GM23338 (cell line): Measurements from ENCODE around the gene RPL37. TPM values are rescaled to one million over a fixed set of nuclear protein-coding genes. Genes with fewer than 3 reads are reported as not detected.
"Not testable (repeated sequence)": the region's sequence is repeated elsewhere in the genome, so short reads cannot be mapped to it uniquely, and the experiment has no call there.

Source experiments
- ATAC-seq: fragments of 200-7000 bp; cut with Tn5 transposase; 3 replicates; pipeline ENCODE4 v1.9.1; 2020
- DNase-seq: peaks from one replicate; pipeline ENCODE4 v3.0.0-alpha.2; 2015; ENCODE audit warnings: low spot score
- H2AFZ ChIP-seq: fragments of 200-600 bp; sonication (generic); 2 replicates; pipeline ENCODE4 v1.8.0; 2016; ENCODE audit warnings: antibody characterized with exemption, mild to moderate bottlenecking, moderate library complexity
- H3F3A ChIP-seq: fragments of 200-600 bp; sonication (generic); replicated peaks from 2 replicates; pipeline ENCODE4 v1.8.0; 2017; ENCODE audit warnings: antibody characterized with exemption, mixed run types, low read depth
- H3K27ac ChIP-seq: fragments of 200-600 bp; sonication (generic); 2 replicates; pipeline ENCODE4 v1.6.1; 2016; ENCODE audit warnings: low read depth
- H3K27me3 ChIP-seq: fragments of 200-600 bp; sonication (generic); 2 replicates; pipeline ENCODE4 v1.8.0; 2016; ENCODE audit warnings: mild to moderate bottlenecking, mixed run types, moderate library complexity; ENCODE audit not compliant: insufficient read depth
- H3K36me3 ChIP-seq: fragments of 200-600 bp; sonication (generic); 2 replicates; pipeline ENCODE4 v1.8.0; 2016; ENCODE audit warnings: mild to moderate bottlenecking; ENCODE audit not compliant: insufficient read depth
- H3K4me1 ChIP-seq: fragments of 200-600 bp; sonication (generic); 2 replicates; pipeline ENCODE4 v1.8.0; 2016; ENCODE audit warnings: mild to moderate bottlenecking, moderate library complexity; ENCODE audit not compliant: insufficient read depth
- H3K4me2 ChIP-seq: fragments of 200-600 bp; sonication (generic); 2 replicates; pipeline ENCODE4 v1.7.1; 2017; ENCODE audit warnings: mixed run types
- H3K4me3 ChIP-seq: fragments of 200-600 bp; sonication (generic); 2 replicates; pipeline ENCODE4 v1.6.1; 2016; ENCODE audit warnings: mixed run types
- H3K79me2 ChIP-seq: fragments of 200-600 bp; sonication (generic); replicated peaks from 2 replicates; pipeline ENCODE4 v1.8.0; 2017; ENCODE audit warnings: mild to moderate bottlenecking; ENCODE audit not compliant: insufficient read depth
- H3K9me2 ChIP-seq: fragments of 200-600 bp; sonication (generic); 2 replicates; pipeline ENCODE4 v1.8.0; 2017; ENCODE audit not compliant: insufficient read depth
- H4K20me1 ChIP-seq: fragments of 200-600 bp; sonication (generic); replicated peaks from 2 replicates; pipeline ENCODE4 v1.8.0; 2017; ENCODE audit warnings: mild to moderate bottlenecking; ENCODE audit not compliant: insufficient read depth
- H3K27ac Mint-ChIP-seq: 2 replicates; pipeline ENCODE4 v1.8.0; 2020; ENCODE audit warnings: inconsistent platforms, mild to moderate bottlenecking, moderate library complexity, mixed read lengths
- H3K27me3 Mint-ChIP-seq: 3 replicates; pipeline ENCODE4 v1.8.0; 2022; ENCODE audit warnings: low read depth, mild to moderate bottlenecking, moderate library complexity, mixed read lengths, inconsistent platforms; ENCODE audit not compliant: insufficient read depth, poor library complexity
- H3K36me3 Mint-ChIP-seq: 3 replicates; pipeline ENCODE4 v1.8.0; 2021; ENCODE audit warnings: low read depth, mild to moderate bottlenecking, inconsistent platforms, moderate library complexity, mixed read lengths
- H3K4me1 Mint-ChIP-seq: 3 replicates; pipeline ENCODE4 v1.8.0; 2020; ENCODE audit warnings: mild to moderate bottlenecking, inconsistent platforms, mixed read lengths
- H3K4me3 Mint-ChIP-seq: 3 replicates; pipeline ENCODE4 v1.8.0; 2021; ENCODE audit warnings: moderate library complexity, mild to moderate bottlenecking, inconsistent platforms, mixed read lengths
- H3K9me3 Mint-ChIP-seq: 3 replicates; pipeline ENCODE4 v1.8.0; 2020; ENCODE audit warnings: moderate library complexity, mild to moderate bottlenecking, inconsistent platforms, mixed read lengths
- CREB1 ChIP-seq: fragments of 250-450 bp; sonication (Bioruptor Pico); IDR thresholded peaks from 2 replicates; pipeline ENCODE4 v1.5.0; 2020; ENCODE audit warnings: low read depth, mild to moderate bottlenecking, moderate library complexity
- EZH2 ChIP-seq: fragments of 200-600 bp; sonication (generic); IDR thresholded peaks from one replicate; pipeline ENCODE4 v1.8.0; 2017; ENCODE audit warnings: antibody characterized with exemption, mild to moderate bottlenecking, low read depth; ENCODE audit not compliant: unreplicated experiment
- EZH2phosphoT487 ChIP-seq: fragments of 200-600 bp; sonication (generic); IDR thresholded peaks from one replicate; pipeline ENCODE4 v1.8.1; 2018; ENCODE audit warnings: antibody characterized with exemption; ENCODE audit not compliant: unreplicated experiment
- POLR2AphosphoS5 ChIP-seq: IDR thresholded peaks from 2 replicates; pipeline ENCODE4 v1.6.1; 2016; ENCODE audit warnings: antibody characterized with exemption, low read depth
- polyA plus RNA-seq: library from polyadenylated mRNA; unstranded; fragments of >200 nt; fragmentation: Nextera tagmentation; extraction: Ambion mirVana; gene quantifications from 2 replicates; pipeline ENCODE4 v1.2.1, GENCODE V29; 2016
- total RNA-seq: library from RNA; depleted of rRNA; stranded (reverse); fragments of >200 nt; shearing (Covaris generic); gene quantifications from 2 replicates; pipeline ENCODE4 v1.2.3, GENCODE V29; 2014
- TF ChIP-seq, protein P1 (sequence below): IDR thresholded peaks from 2 replicates; pipeline ENCODE4 v1.6.1; 2016; ENCODE audit warnings: antibody characterized with exemption

Gene RPL37
- total and polyA plus RNA-seq, 2 experiments from 2014 or later, result 104 to 3,283 TPM

DNA sequence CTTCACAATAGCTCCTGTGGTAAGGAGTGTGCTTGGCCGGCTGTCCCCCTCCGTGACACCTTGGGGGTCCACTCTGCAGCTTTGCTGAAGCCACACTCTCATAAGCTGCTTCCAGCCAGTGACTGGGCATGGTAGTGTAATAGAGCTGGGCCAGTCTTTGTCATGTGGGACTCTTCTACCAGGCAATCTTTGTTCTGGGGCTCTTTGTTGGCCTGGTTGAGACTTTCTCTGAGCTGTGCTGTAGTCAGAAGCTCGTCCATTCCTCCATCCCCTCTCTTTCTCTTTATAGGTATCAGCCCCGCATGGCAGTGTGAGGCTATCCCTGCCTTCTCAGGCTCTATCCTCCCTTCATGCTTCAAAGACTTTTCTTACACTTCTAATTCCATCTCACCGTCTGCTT is 31.8 kb upstream of the RPL37 start:
- Mint-ChIP-seq H3K27me3 (no peaks in the 10 kb centered on the region), H3K27ac (no peak overlapping the region), H3K4me3 (no peak overlapping the region), H3K4me1 (peaks cover 9% of the 10 kb centered on the region), H3K9me3 (peaks cover 23% of the 10 kb centered on the region), H3K36me3 (peaks cover 15% of the 10 kb centered on the region)
- no peaks in the 10 kb centered on the region for H3K9me2 ChIP-seq
- no peaks in the 10 kb centered on the region for H3F3A ChIP-seq
- H3K79me2 ChIP-seq, result no peaks in the 10 kb centered on the region
- H4K20me1 ChIP-seq, result no peaks in the 10 kb centered on the region
- TF ChIP-seq EZH2phosphoT487, result no peak
- no peak for TF ChIP-seq EZH2
- TF ChIP-seq CREB1 (CRISPR knock-in tag), result no peak
- no peak for TF ChIP-seq POLR2AphosphoS5
- no peaks in the 10 kb centered on the region for H3K36me3 ChIP-seq
- no peaks in the 10 kb centered on the region for H3K27me3 ChIP-seq
- 0 out of 2 replicates have a peak overlapping the region, but pooled peaks have one; percentile 25 for H2AFZ ChIP-seq
- DNase-seq (no peak), ATAC-seq (no peak)
- no peak overlapping the region for H3K4me2 ChIP-seq
- 0 out of 2 replicates have a peak, but pooled peaks cover 6% of the 10 kb centered on the region for H3K4me1 ChIP-seq
- no peak overlapping the region for H3K4me3 ChIP-seq
- no peak overlapping the region for H3K27ac ChIP-seq

DNA sequence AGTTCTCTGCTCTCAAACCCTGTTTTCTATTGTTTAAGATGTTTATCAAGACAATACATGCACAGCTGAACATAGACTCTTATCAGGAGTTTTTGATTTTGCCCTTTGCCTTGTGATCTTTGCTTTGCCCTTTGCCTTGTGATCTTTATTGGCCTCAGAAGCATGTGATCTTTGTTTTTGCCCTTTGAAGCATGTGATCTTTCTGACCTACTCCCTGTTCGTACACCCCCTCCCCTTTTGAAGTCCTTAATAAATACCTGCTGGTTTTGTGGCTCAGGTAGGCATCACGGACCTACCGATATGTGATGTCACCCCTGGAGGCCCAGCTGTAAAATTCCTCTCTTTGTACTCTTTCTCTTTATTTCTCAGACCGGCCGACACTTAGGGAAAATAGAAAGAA is 30.0 kb upstream of the RPL37 start:
- not testable (repeated sequence) for H3K4me1 Mint-ChIP-seq, H3F3A ChIP-seq, H3K4me3 ChIP-seq, H3K27ac ChIP-seq, H3K27me3 ChIP-seq, H3K36me3 ChIP-seq, H3K79me2 ChIP-seq, DNase-seq, H3K4me2 ChIP-seq, H4K20me1 ChIP-seq, H3K27me3 Mint-ChIP-seq, H3K27ac Mint-ChIP-seq, ATAC-seq, H3K9me2 ChIP-seq, H3K4me3 Mint-ChIP-seq, H3K4me1 ChIP-seq, H2AFZ ChIP-seq
- H3K36me3 Mint-ChIP-seq, result peaks cover 13% of the 10 kb centered on the region
- H3K9me3 Mint-ChIP-seq, result peaks cover 22% of the 10 kb centered on the region

DNA sequence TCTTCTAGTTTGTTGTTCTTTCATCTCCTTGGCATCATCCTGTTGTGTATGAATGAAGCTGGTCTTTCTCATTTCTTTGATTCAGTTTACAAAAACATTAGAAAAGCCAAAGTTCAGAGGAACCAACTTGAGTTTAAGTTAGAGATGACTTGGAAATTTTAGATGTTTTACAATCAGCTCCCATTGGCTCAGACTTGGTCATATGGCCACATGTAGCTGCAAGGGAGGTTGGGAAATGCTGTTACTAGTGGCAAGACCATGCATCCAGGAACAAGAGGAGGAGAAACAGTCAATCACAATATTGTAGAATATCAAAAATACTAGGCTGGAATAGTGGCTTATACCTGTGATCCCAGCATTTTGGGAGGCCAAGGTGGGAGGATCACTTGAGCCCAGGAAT is 25.7 kb upstream of the RPL37 start:
- no peaks in the 10 kb centered on the region for H3K79me2 ChIP-seq
- H3K27me3 Mint-ChIP-seq, result no peaks in the 10 kb centered on the region
- TF ChIP-seq, protein P1, sequence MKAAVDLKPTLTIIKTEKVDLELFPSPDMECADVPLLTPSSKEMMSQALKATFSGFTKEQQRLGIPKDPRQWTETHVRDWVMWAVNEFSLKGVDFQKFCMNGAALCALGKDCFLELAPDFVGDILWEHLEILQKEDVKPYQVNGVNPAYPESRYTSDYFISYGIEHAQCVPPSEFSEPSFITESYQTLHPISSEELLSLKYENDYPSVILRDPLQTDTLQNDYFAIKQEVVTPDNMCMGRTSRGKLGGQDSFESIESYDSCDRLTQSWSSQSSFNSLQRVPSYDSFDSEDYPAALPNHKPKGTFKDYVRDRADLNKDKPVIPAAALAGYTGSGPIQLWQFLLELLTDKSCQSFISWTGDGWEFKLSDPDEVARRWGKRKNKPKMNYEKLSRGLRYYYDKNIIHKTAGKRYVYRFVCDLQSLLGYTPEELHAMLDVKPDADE, result no peak
- no peak overlapping the region for H3K4me3 ChIP-seq
- no peak overlapping the region for H3K4me2 ChIP-seq
- no peaks in the 10 kb centered on the region for H3K4me1 ChIP-seq
- no peaks in the 10 kb centered on the region for H3K9me2 ChIP-seq
- peaks cover 13% of the 10 kb centered on the region for H3K36me3 Mint-ChIP-seq
- H3K27ac Mint-ChIP-seq, result no peak overlapping the region
- H3K27me3 ChIP-seq, result no peaks in the 10 kb centered on the region
- no peaks in the 10 kb centered on the region for H3K4me1 Mint-ChIP-seq
- no peaks in the 10 kb centered on the region for H3F3A ChIP-seq
- H3K9me3 Mint-ChIP-seq, result peaks cover 19% of the 10 kb centered on the region
- no peak overlapping the region for H3K4me3 Mint-ChIP-seq
- no peak overlapping the region for H2AFZ ChIP-seq
- no peaks in the 10 kb centered on the region for H3K36me3 ChIP-seq
- no peak for DNase-seq
- no peak overlapping the region for H3K27ac ChIP-seq
- no peaks in the 10 kb centered on the region for H4K20me1 ChIP-seq
- ATAC-seq, result no peak
